Peyer's patch (tissue), 4 donors: ENCODE measurements around the gene GOLGA6A. TPM values are rescaled to one million over a fixed set of nuclear protein-coding genes. Genes with fewer than 3 reads are reported as not detected.
"Not testable (repeated sequence)": the region's sequence is repeated elsewhere in the genome, so short reads cannot be mapped to it uniquely, and the experiment has no call there.

Experiments used
- DNase-seq, 3 donors: peaks; one replicate each; pipeline ENCODE4 v3.0.0-alpha.2; 2017 to 2019
- H3K27ac ChIP-seq, 4 donors: fragments of 200-600 bp; sonication (generic); one replicate each; pipeline ENCODE4 v1.5.1; 2016 to 2019
- H3K27me3 ChIP-seq, 2 donors: fragments of 200-600 bp; sonication (generic); one replicate each; pipeline ENCODE4 v1.5.1; 2019
- H3K36me3 ChIP-seq, 3 donors: fragments of 200-600 bp; sonication (generic); one replicate each; pipeline ENCODE4 v1.5.1; 2016 to 2019
- H3K4me1 ChIP-seq, 4 donors: fragments of 200-600 bp; sonication (generic); one replicate each; pipeline ENCODE4 v1.5.1; 2016 to 2019
- H3K4me3 ChIP-seq, 4 donors: fragments of 200-600 bp; sonication (generic); 1 replicate in 3 of 4; 2 replicates in 1 of 4; pipeline ENCODE4 v1.5.1; 2016 to 2019; ENCODE audit warnings: mild to moderate bottlenecking in 1 of 4
- H3K9me3 ChIP-seq, 4 donors: fragments of 200-600 bp; sonication (generic); one replicate each; pipeline ENCODE4 v1.5.1; 2016 to 2019; ENCODE audit warnings: mild to moderate bottlenecking in 1 of 4
- POLR2A ChIP-seq, 2 donors: fragments of 450-650 bp; IDR thresholded peaks; one replicate each; pipeline ENCODE4 v1.5.1; 2017; ENCODE audit warnings: antibody characterized with exemption in 2 of 2, mild to moderate bottlenecking in 2 of 2, moderate library complexity in 2 of 2
- total RNA-seq, 4 donors: library from RNA; depleted of rRNA; stranded (reverse); fragments of >200 nt; gene quantifications; one replicate each; pipeline ENCODE4 v1.1.0, GENCODE V29; 2016
- TF ChIP-seq, protein P1 (sequence below), 6 experiments: fragments of 450-650 bp in 4 of 6; fragments of 200-600 bp in 2 of 6; sonication (generic) in 1 of 6; IDR thresholded peaks; one replicate each; pipeline ENCODE4 v1.5.1; 2017 to 2019; ENCODE audit warnings: antibody characterized with exemption in 6 of 6, mild to moderate bottlenecking in 3 of 6, moderate library complexity in 1 of 6

Gene GOLGA6A
- total RNA-seq, 4 donors from 2014 or later, result 0.38 TPM; not detected in 3

DNA sequence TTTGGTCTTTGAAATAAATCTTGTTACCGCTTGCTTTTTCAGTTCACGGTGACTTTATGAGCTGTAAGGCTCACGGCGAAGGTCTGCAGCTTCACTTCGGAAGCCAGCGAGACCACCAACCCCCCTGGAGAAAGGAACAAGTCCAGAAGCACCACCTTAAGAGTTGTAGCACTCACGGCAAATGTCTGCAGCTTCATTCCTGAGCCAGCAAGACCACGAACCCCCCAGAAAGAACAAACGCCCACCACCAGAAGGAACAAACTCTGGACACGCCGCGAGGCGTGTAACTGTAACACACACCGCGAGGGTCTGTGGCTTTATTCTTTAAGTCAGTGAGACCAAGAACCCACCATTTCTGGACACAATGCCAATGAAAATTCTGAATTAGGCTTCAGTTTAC lies 28.8 kb downstream of the GOLGA6A start:
- no peak for DNase-seq
- TF ChIP-seq POLR2A (IDR thresholded peaks at IDR 0.05), result no peak
- TF ChIP-seq, protein P1, sequence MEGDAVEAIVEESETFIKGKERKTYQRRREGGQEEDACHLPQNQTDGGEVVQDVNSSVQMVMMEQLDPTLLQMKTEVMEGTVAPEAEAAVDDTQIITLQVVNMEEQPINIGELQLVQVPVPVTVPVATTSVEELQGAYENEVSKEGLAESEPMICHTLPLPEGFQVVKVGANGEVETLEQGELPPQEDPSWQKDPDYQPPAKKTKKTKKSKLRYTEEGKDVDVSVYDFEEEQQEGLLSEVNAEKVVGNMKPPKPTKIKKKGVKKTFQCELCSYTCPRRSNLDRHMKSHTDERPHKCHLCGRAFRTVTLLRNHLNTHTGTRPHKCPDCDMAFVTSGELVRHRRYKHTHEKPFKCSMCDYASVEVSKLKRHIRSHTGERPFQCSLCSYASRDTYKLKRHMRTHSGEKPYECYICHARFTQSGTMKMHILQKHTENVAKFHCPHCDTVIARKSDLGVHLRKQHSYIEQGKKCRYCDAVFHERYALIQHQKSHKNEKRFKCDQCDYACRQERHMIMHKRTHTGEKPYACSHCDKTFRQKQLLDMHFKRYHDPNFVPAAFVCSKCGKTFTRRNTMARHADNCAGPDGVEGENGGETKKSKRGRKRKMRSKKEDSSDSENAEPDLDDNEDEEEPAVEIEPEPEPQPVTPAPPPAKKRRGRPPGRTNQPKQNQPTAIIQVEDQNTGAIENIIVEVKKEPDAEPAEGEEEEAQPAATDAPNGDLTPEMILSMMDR (IDR thresholded peaks at IDR 0.05), result no peak
- Histone ChIP-seq H3K36me3 (no peaks in the 10 kb centered on the region), H3K9me3 (no peaks in the 10 kb centered on the region), H3K4me3 (no peak overlapping the region), H3K27ac (peak overlapping the region in 1 of 4 donors; percentile 10), H3K4me1 (peaks cover 0 to 32% (median 3%) of the 10 kb centered on the region in 4 donors), H3K27me3 (no peaks in the 10 kb centered on the region)

DNA sequence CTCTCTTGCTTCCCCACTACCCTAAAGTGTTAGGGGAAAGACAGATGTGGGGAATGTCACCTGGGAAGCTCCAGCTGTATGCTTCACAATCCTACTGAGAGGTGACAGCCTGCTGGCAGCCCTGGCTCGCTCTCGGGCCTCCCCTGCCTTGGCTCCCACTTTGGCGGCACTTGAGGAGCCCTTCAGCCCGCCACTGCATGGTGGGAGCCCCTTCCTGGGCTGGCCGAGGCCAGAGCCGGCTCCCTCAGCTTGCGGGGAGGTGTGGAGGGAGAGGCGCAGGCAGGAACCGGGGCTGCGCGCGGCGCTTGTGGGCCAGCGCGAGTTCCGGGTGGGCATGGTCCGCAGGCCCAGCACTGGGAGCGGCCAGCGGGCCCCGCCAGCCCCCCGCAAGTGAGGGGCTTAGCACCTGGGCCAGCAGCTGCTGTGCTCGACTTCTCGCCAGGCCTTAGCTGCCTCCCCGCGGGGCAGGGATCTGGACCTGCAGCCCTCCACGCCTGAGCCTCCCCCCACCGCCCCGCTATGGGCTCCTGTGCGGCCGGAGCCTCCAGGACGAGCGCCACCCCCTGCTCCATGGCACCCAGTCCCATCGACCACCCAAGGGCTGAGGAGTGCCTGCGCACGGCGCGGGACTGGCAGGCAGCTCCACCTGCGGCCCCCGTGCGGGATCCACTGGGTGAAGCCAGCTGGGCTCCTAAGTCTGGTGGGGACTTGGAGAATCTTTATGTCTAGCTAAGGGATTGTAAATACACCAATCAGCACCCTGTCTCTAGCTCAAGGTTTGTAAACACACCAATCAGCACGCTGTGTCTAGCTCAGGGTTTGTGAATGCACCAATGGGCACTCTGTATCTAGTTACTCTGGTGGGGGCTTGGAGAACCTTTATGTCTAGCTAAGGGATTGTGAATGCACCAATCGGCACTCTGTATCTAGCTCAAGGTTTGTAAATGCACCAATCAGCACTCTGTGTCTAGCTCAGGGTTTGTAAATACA lies 29.8 kb downstream of the GOLGA6A start:
- not testable (repeated sequence) for H3K9me3 ChIP-seq, H3K4me3 ChIP-seq, H3K36me3 ChIP-seq, H3K27me3 ChIP-seq, DNase-seq
- Histone ChIP-seq H3K27ac (peak overlapping the region; percentile 22 to 82 (median 49)), H3K4me1 (peaks cover 0 to 42% (median 3%) of the 10 kb centered on the region in 4 donors)

DNA sequence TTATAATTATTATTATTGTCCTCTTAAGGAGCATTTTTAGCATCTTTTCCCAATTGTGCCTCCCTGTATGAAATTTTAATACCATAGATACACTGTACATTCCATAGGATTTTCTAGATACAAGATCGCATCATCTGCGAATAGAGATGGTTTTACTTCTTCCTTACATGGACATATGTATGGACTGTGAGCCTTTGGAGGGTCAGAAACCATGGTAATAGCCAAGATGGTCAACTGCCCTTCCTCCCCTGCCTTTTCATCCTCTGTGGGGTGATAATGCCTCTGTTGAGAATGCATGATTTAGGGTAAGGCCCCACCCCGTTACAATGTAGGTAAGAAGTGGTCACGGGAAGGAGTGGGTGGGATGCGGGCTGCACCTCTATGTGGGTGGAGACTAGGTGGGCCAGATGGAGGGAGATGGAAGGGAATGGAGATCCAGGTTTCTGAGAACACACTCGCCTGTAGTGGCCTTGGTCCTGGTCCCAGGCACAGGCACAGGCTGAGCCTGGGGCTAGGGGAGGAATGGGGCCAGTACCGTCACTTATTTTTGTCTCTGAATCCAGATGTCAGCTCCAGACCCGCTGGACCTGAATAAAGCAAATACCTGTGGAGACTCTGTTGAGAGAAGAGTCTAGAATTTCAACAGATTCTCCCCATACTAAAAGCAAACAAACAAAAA lies 31.7 kb downstream of the GOLGA6A start:
- H3K4me1 ChIP-seq, result peaks cover 0 to 46% (median 3%) of the 10 kb centered on the region in 4 donors
- no peaks in the 10 kb centered on the region for H3K9me3 ChIP-seq
- no peak overlapping the region for H3K4me3 ChIP-seq
- TF ChIP-seq POLR2A (IDR thresholded peaks at IDR 0.05), result no peak
- TF ChIP-seq, protein P1 (IDR thresholded peaks at IDR 0.05), result no peak
- no peaks in the 10 kb centered on the region for H3K27me3 ChIP-seq
- H3K27ac ChIP-seq, result peak overlapping the region; percentile 60 to 86 (median 72)
- no peak for DNase-seq
- no peaks in the 10 kb centered on the region for H3K36me3 ChIP-seq

DNA sequence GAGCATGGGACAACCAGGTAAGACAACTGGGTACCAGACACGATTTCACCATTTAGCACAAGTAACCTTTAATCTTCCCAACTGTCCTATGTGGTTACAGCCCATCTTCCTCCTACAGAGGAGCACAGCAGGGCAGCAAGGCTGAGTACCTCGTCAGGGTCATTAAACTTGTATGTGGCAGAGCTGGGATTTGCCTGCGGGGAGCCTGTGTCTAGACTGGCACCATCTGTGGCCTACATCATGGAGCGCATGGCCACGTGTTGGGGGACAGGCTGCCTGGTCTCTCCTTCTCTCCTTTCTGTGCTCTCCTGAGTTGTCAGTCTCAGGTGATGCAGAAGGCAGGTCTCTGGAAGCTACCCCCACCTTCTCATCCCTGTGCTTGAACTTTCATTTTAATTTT lies 32.2 kb downstream of the GOLGA6A start:
- H3K4me1 ChIP-seq, result peaks cover 0 to 46% (median 3%) of the 10 kb centered on the region in 4 donors
- H3K4me3 ChIP-seq, result no peak overlapping the region
- no peaks in the 10 kb centered on the region for H3K27me3 ChIP-seq
- peak overlapping the region; percentile 60 to 86 (median 72) for H3K27ac ChIP-seq
- no peaks in the 10 kb centered on the region for H3K9me3 ChIP-seq
- TF ChIP-seq, protein P1 (IDR thresholded peaks at IDR 0.05), result no peak
- no peak for TF ChIP-seq POLR2A (IDR thresholded peaks at IDR 0.05)
- no peak for DNase-seq
- H3K36me3 ChIP-seq, result no peaks in the 10 kb centered on the region

DNA sequence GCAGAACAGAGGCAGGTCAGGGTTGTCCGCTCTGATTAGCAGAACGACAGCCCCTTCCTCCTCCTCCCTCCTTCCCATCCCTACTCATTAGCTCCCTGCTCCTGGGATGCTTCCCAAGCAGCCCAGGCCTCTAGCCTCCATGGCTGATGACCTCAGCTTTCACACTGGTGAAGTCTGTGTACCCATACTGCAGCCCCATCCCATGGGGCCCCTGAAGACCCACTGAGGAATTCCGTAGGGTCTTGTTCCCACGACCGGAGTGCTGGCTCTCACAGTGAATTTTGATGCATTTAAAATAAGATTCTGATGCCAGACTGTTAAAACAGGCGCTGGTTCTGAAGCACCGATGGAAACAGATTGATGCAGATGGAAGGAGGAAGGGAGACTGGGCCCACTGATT lies 36.1 kb downstream of the GOLGA6A start:
- no peak for DNase-seq
- TF ChIP-seq POLR2A (IDR thresholded peaks at IDR 0.05), result no peak
- TF ChIP-seq, protein P1 (IDR thresholded peaks at IDR 0.05), result no peak
- Histone ChIP-seq H3K4me1 (peaks cover 0 to 33% (median 2%) of the 10 kb centered on the region in 4 donors), H3K27me3 (no peaks in the 10 kb centered on the region), H3K9me3 (no peaks in the 10 kb centered on the region), H3K27ac (no peak overlapping the region), H3K36me3 (peaks cover 0 to 18% (median 0%) of the 10 kb centered on the region in 3 donors), H3K4me3 (no peak overlapping the region)
